Fibroblast of skin of abdomen (primary cell): ENCODE results near the gene CYTH1.

Source experiments
- DNase-seq: peaks from one replicate; pipeline ENCODE4 v3.0.0-alpha.2; 2013

Gene CYTH1

GRCh38 chr17:78804777-78805176 is 22.7 kb upstream of the CYTH1 start:
- no peak for DNase-seq

- no peak for DNase-seq
These were observed 21.2 kb upstream of the CYTH1 start for GRCh38 chr17:78803186-78803845.

- DNase-seq = no peak
These were observed 20.4 kb upstream of the CYTH1 start for GRCh38 chr17:78802459-78802858.

GRCh38 chr17:78802008-78802407 is 19.9 kb upstream of the CYTH1 start:
- DNase-seq = no peak

- DNase-seq = no peak
These were observed 18.3 kb upstream of the CYTH1 start for GRCh38 chr17:78800132-78800931.

- no peak for DNase-seq
These were observed 16.9 kb upstream of the CYTH1 start for GRCh38 chr17:78798695-78799559.

GRCh38 chr17:78797691-78798585 is 15.9 kb upstream of the CYTH1 start:
- no peak for DNase-seq

GRCh38 chr17:78797213-78797612 is 15.1 kb upstream of the CYTH1 start:
- no peak for DNase-seq

- no peak for DNase-seq
These were observed 14.4 kb upstream of the CYTH1 start for GRCh38 chr17:78796517-78796900.

- DNase-seq = no peak
These were observed 13.9 kb upstream of the CYTH1 start for GRCh38 chr17:78795861-78796516.

- no peak for DNase-seq
These were observed 13.0 kb upstream of the CYTH1 start for GRCh38 chr17:78794864-78795640.

- DNase-seq = no peak
These were observed 12.3 kb upstream of the CYTH1 start for GRCh38 chr17:78794399-78794798.

- DNase-seq = no peak
These were observed 11.9 kb upstream of the CYTH1 start for GRCh38 chr17:78793968-78794367.

GRCh38 chr17:78793415-78793814 is 11.3 kb upstream of the CYTH1 start:
- no peak for DNase-seq

GRCh38 chr17:78791840-78792709 is 10.0 kb upstream of the CYTH1 start:
- DNase-seq = no peak

GRCh38 chr17:78790552-78790951 is 8.5 kb upstream of the CYTH1 start:
- DNase-seq = no peak

- DNase-seq = peak; percentile 89
These were observed 7.6 kb upstream of the CYTH1 start for GRCh38 chr17:78789663-78790181.

GRCh38 chr17:78789149-78789662 is 7.1 kb upstream of the CYTH1 start:
- peak; percentile 26 for DNase-seq

GRCh38 chr17:78788451-78788850 is 6.4 kb upstream of the CYTH1 start:
- no peak for DNase-seq
